ENCODE data around the gene PARD3. TPM values are rescaled to one million over a fixed set of nuclear protein-coding genes. Genes with fewer than 3 reads are reported as not detected.

The PARD3 gene
- total RNA-seq, 2 experiments from 2014 or later, result 0.29 to 0.94 TPM

DNA sequence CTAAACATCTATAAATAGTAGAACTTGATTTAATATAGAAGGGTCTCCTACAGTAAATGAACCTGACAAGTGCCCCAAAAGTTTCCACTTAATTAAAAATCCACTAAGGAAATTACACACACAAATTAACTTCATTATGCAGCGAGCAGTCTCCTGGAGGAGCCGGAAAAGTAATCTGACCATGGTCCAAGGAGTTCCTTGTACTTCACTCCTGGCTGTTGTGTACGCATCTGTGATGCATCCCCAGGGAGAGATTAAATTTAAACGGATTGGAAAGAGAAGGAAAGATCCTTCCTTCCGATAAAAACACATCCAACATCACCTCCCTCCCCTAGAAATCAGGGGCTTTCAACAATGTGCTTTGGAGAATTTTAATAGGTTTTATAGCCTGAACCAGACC, 85.5 kb downstream of the PARD3 start:
- Mint-ChIP-seq H3K4me1 (no peaks in the 10 kb centered on the region), H3K9me3 (ENCODE audit: low read depth) (no peaks in the 10 kb centered on the region), H3K36me3 (no peaks in the 10 kb centered on the region), H3K27me3 (no peaks in the 10 kb centered on the region), H3K27ac (no peak overlapping the region), H3K4me3 (no peak overlapping the region)
- DNase-seq (no peak), ATAC-seq (no peak)
- CTCF ChIA-PET, result no interaction called here

DNA sequence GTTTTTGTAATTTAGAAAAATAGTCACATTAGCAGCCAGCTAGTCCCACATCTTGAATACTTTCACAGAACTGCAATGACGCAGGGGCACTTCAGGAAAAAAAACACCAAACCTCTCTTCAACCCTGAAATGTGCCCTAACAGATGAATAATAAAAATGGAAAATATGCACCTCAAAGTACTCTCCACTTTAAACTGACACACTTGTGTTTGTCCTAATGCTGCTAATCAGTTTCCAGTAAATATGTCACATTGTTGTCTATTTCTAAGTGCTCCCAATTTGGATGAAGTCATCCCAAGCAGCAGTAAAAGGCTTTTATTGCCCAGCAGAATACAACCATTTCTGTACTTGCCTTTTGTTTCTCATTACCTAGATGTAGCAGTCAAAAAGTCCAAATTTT, 86.7 kb downstream of the PARD3 start:
- Mint-ChIP-seq H3K4me3 (no peak overlapping the region), H3K27me3 (no peaks in the 10 kb centered on the region), H3K4me1 (no peaks in the 10 kb centered on the region), H3K36me3 (no peaks in the 10 kb centered on the region), H3K9me3 (ENCODE audit: low read depth) (no peaks in the 10 kb centered on the region), H3K27ac (no peak overlapping the region)
- CTCF ChIA-PET, result no interaction called here
- DNase-seq, result no peak
- ATAC-seq, result no peak

DNA sequence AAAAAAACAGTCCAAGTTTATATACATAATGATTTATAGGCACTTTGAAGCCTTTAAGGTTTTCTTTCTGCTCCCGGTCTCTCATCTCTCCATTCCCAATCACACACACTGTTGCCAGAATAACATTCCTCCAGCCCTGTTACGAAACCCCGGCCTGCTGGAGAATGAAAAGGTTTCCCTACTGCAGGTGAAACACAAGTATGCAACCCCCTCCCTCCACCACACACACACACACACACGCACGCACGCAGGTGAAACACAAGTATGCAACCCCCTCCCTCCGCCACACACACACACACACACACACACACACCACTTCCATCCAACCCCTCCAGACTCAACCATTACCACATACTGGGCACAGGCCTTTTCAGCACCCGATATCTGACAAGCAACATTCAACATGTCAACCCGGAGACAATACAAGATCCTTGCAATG, 87.5 kb downstream of the PARD3 start:
- Mint-ChIP-seq H3K9me3 (ENCODE audit: low read depth) (no peaks in the 10 kb centered on the region), H3K27ac (no peak overlapping the region), H3K36me3 (no peaks in the 10 kb centered on the region), H3K4me1 (no peaks in the 10 kb centered on the region), H3K4me3 (no peak overlapping the region), H3K27me3 (no peaks in the 10 kb centered on the region)
- CTCF ChIA-PET, result no interaction called here
- ATAC-seq (no peak), DNase-seq (no peak)

DNA sequence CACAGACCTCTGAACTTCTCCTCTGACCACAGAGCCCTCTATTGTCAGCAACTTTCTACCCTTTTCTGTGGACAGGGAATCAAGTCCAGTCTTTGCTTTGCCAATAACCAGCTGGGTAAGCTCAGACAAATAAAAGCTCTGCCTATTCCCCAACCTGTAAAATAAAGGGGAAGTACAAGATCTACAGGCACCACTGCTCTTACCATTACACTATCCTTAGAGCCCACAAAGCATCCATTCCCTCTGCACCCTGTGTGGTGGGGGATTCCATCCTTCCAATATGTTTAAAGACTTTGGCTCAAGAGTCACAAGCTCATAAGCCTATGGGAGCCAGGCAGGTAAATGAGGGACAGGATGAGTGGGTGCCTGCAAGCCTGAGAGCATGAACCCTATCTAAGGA, 88.2 kb downstream of the PARD3 start:
- Mint-ChIP-seq H3K4me1 (no peaks in the 10 kb centered on the region), H3K9me3 (ENCODE audit: low read depth) (no peaks in the 10 kb centered on the region), H3K36me3 (no peaks in the 10 kb centered on the region), H3K4me3 (no peak overlapping the region), H3K27me3 (no peaks in the 10 kb centered on the region), H3K27ac (no peak overlapping the region)
- DNase-seq (no peak), ATAC-seq (no peak)
- CTCF ChIA-PET, result no interaction called here

DNA sequence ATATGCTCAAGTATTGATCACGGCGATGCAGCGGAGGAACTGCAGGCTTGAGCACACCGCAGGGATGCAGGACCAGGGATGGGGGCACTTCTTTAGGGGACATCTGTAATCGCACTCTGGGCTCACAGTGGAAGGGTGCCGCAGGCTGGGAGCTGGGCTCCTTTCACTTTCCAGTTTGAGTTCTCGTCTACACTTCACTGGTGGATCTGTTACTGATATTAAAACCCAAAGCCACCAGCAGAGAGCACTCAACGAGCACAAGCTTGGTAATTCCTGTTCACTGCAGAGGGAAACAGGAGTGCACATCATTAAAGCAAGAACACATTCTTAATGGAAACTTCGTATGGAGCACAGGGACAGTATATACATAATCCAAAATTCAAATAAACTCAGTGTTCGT, 91.3 kb downstream of the PARD3 start:
- no peak for DNase-seq
- Mint-ChIP-seq H3K36me3 (no peaks in the 10 kb centered on the region), H3K27me3 (no peaks in the 10 kb centered on the region), H3K9me3 (ENCODE audit: low read depth) (no peaks in the 10 kb centered on the region), H3K27ac (no peak overlapping the region), H3K4me3 (no peak overlapping the region), H3K4me1 (no peaks in the 10 kb centered on the region)
- CTCF ChIA-PET, result no interaction called here
- ATAC-seq, result no peak

DNA sequence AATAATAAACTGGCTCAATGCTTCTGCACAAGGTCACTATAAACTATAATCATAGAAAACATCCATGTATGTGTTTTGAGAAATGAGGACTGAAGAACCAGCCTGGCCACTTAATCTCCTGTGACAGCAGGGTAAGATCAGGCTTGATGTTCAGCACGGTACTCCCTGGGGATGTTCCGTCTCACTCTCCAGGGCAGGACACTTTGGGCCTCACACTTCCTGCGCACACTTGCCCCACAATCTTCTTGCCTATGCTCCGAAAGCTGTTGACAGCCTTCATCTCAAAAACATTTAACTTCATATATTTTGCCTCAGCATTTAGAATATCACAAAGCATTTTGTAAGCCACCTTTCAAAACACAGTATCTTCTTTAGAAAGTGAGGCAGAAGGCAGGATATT, 92.7 kb downstream of the PARD3 start:
- Mint-ChIP-seq H3K9me3 (ENCODE audit: low read depth) (no peaks in the 10 kb centered on the region), H3K4me1 (no peaks in the 10 kb centered on the region), H3K4me3 (no peak overlapping the region), H3K36me3 (no peaks in the 10 kb centered on the region), H3K27me3 (no peaks in the 10 kb centered on the region), H3K27ac (no peak overlapping the region)
- no peak for ATAC-seq
- no peak for DNase-seq
- CTCF ChIA-PET, result no interaction called here

DNA sequence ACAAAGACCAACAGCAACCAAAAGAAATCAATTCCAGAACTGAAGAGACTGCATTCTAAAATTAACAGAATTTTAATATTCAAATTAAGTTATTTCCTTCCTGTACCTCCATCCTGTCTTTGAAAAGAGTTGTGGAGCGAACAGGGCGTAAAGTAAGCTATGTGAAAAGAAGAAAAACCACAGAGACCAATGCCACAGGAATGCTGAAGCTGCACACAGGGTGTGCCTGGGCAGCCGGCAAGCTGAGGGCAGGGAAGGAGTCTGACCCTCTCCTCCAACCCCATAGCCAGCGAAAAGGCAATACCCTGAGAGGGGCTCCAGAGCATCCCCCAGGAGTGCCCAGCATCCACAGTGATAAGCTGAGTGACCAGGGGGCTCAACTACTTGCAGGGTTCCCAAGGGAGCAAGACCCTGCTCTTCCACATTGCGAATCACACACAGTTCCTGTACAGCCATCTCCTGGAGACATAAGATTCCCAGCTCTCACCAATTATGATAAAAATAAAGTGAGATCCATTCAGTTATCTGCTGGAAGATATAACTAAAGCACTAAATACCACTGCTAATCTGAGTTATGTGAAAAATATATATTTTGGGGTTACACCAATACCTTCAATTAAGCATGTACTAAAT, 93.8 kb downstream of the PARD3 start:
- no peaks in the 10 kb centered on the region for H3K36me3 Mint-ChIP-seq
- no peak overlapping the region for H3K4me3 Mint-ChIP-seq
- H3K4me1 Mint-ChIP-seq, result peaks cover 6% of the 10 kb centered on the region
- ATAC-seq (no peak), DNase-seq (no peak)
- no peaks in the 10 kb centered on the region for H3K9me3 Mint-ChIP-seq (ENCODE audit: low read depth)
- H3K27ac Mint-ChIP-seq, result no peak overlapping the region
- CTCF ChIA-PET, result no interaction called here
- H3K27me3 Mint-ChIP-seq, result no peaks in the 10 kb centered on the region

DNA sequence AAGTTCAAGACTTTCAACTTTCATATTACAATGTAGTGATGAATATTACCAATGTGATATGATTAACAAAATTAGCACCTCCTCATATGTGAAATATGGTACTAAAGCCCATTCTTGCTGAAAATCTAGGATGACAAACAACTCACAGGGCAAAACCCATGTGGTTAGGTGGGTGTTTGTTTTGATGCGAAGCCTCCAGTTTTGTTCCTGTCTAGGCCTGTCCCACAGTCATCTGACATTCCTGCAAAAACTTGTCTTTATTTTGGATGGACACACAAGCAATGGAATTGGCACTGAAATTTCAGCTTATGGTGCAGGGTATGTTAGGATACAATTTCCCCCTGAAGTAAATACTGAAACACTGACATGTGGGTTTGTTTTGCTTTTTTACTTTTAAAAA, 95.3 kb downstream of the PARD3 start:
- H3K4me1 Mint-ChIP-seq, result peaks cover 6% of the 10 kb centered on the region
- H3K27ac Mint-ChIP-seq, result no peak overlapping the region
- ATAC-seq (no peak), DNase-seq (no peak)
- no peaks in the 10 kb centered on the region for H3K9me3 Mint-ChIP-seq (ENCODE audit: low read depth)
- CTCF ChIA-PET, result no interaction called here
- no peaks in the 10 kb centered on the region for H3K36me3 Mint-ChIP-seq
- no peak overlapping the region for H3K4me3 Mint-ChIP-seq
- no peaks in the 10 kb centered on the region for H3K27me3 Mint-ChIP-seq

DNA sequence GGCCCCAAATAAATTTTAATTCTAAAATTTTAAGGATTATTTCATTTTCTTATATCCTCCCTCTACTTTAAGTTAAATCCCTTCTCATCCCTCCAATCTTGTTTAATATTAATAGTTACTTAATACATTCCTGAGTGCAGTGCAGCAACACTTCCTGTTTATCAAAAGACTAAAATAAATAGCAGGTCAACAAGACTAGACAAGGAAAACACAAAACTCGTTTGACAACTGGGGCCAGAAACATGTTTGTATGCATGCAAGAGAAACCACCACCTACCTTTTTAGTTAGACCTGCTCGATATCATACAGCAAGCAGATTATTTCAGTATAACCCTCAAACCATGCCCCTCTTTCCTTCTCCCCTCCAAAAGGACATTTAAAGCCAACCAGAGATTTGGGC, 95.8 kb downstream of the PARD3 start:
- DNase-seq (no peak), ATAC-seq (no peak)
- H3K4me3 Mint-ChIP-seq, result no peak overlapping the region
- H3K9me3 Mint-ChIP-seq (ENCODE audit: low read depth), result no peaks in the 10 kb centered on the region
- no peaks in the 10 kb centered on the region for H3K36me3 Mint-ChIP-seq
- CTCF ChIA-PET, result no interaction called here
- no peaks in the 10 kb centered on the region for H3K27me3 Mint-ChIP-seq
- no peak overlapping the region for H3K27ac Mint-ChIP-seq
- peaks cover 6% of the 10 kb centered on the region for H3K4me1 Mint-ChIP-seq

DNA sequence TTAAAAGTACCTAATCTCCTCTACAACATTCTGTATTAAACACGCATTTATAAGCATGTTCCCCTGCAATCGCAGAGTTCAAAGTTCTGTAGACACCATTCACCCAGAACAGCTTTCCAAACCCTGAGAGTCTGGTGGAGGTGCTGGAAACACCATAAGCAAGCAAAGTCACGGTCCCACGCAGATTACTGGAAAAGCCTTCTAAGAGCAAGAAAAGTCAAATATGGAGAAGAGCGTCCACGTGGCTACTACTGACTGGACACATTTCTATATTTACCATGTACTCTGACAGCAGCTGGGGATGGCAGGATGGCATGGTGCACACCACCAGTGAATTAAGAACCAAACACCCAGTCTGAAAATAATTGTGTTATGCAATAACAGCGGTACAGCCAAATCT, 97.7 kb downstream of the PARD3 start:
- CTCF ChIA-PET, result no interaction called here

DNA sequence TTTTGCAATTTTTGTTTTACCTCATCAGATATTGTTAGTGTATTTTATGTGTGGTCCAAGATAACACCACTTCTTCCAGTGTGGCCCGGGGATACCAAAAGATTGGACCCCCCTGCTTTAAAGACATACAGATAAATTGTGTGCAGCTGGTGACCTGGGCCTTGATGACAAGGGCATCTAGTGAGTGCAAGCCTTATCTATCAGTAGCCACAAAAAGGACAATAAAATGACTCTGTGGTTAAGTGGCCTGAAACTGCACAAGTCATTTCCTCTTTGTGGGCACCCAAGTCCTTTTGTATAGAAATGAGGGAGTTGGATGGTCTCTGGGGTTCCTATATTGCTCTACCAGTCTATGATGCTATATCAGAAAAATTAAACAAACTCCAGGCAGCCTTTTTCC, 98.1 kb downstream of the PARD3 start:
- H3K27me3 Mint-ChIP-seq, result no peaks in the 10 kb centered on the region
- no peak for DNase-seq
- CTCF ChIA-PET, result interaction anchor here (1.1 kb wide), 1 partner anchor 14 kb away, joined by 3 read pairs; no protein-coding TSS in a partner anchor
- no peak overlapping the region for H3K27ac Mint-ChIP-seq
- H3K4me1 Mint-ChIP-seq, result peaks cover 6% of the 10 kb centered on the region
- no peak overlapping the region for H3K4me3 Mint-ChIP-seq
- no peak for ATAC-seq
- no peaks in the 10 kb centered on the region for H3K36me3 Mint-ChIP-seq
- no peaks in the 10 kb centered on the region for H3K9me3 Mint-ChIP-seq (ENCODE audit: low read depth)

More for the DNA sequence above, 97.7 kb downstream of the PARD3 start:
- Mint-ChIP-seq H3K27me3 (no peaks in the 10 kb centered on the region), H3K27ac (no peak overlapping the region), H3K4me3 (no peak overlapping the region), H3K36me3 (no peaks in the 10 kb centered on the region), H3K4me1 (peaks cover 6% of the 10 kb centered on the region), H3K9me3 (ENCODE audit: low read depth) (no peaks in the 10 kb centered on the region)
- no peak for ATAC-seq
- no peak for DNase-seq

DNA sequence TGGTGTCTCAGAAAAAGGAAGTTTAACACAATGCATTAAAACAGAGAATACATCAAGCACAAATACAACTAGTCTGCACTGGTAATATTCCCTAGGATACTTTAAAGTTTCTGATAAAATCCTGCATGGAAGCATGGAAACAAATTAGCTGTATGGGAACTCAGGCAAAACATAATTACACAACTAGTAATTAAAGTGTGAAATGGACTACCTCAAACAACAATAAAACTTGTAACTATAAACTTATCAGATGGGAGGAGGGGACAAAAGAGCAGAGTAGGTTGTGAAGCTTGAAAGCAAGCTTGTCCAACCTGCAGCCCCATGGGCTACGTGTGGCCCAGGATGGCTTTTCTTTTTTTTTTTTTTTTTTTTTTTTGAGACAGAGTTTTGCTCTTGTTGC, 98.9 kb downstream of the PARD3 start:
- Mint-ChIP-seq H3K4me1 (peaks cover 6% of the 10 kb centered on the region), H3K27ac (no peak overlapping the region), H3K9me3 (ENCODE audit: low read depth) (no peaks in the 10 kb centered on the region), H3K27me3 (no peaks in the 10 kb centered on the region), H3K4me3 (no peak overlapping the region), H3K36me3 (no peaks in the 10 kb centered on the region)
- CTCF ChIA-PET, result interaction anchor here (1.1 kb wide), 1 partner anchor 15 kb away, joined by 3 read pairs; no protein-coding TSS in a partner anchor
- DNase-seq (no peak), ATAC-seq (no peak)

DNA sequence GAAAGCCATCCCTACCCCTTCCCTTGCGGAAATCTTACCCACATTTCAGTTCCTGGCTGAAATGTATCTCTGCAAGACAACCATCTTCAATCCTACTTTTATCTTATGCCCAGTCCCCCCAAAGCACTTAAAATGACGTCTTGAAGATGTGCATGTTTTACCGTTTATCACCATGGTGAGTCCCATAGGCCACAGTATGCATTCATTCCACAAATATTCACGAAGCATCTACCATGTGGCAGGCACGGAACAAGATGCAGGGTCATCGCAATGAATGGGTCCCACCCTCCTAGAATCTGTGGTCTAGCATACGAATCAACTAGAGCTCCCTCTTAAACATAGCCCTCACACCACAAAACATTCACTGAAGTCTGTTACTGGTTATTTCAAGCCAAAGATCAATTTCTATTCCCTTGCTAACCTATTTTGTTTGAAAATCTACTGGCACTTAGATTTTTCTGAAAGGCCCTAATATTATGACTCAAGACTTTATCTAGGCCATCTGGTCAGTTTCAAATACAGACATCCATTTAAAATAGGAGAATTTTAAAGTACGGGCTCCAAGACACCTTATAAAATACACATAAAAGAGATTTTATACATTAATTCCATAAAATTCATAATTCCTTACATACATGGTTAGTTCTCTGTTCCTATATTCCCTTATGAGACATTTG, 99.4 kb downstream of the PARD3 start:
- no peak overlapping the region for H3K4me3 Mint-ChIP-seq
- H3K36me3 Mint-ChIP-seq, result no peaks in the 10 kb centered on the region
- peaks cover 6% of the 10 kb centered on the region for H3K4me1 Mint-ChIP-seq
- no peaks in the 10 kb centered on the region for H3K27me3 Mint-ChIP-seq
- no peaks in the 10 kb centered on the region for H3K9me3 Mint-ChIP-seq (ENCODE audit: low read depth)
- CTCF ChIA-PET, result no interaction called here
- no peak overlapping the region for H3K27ac Mint-ChIP-seq
- ATAC-seq (no peak), DNase-seq (no peak)

DNA sequence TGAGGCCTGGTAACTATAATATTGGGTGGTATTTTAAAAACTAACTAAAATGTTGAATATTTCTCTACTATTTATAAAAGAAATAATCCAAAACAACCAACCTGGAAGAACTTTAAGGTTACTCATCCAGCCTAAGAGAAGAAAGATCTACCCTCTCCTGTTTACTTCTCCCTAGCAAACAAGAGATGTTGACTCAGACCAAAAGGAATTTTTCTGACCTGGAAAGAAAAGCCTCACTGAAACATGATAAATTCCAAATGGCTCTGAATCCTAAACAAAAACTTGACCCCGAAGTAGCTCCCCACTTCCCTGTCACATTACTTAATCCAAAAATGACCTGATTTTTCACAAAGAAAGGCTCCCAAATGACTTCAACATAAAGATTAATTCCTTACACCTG, 101.2 kb downstream of the PARD3 start:
- ATAC-seq (no peak), DNase-seq (no peak)
- no peaks in the 10 kb centered on the region for H3K36me3 Mint-ChIP-seq
- H3K4me3 Mint-ChIP-seq, result no peak overlapping the region
- H3K27ac Mint-ChIP-seq, result no peak overlapping the region
- CTCF ChIA-PET, result no interaction called here
- peaks cover 6% of the 10 kb centered on the region for H3K4me1 Mint-ChIP-seq
- H3K27me3 Mint-ChIP-seq, result no peaks in the 10 kb centered on the region
- H3K9me3 Mint-ChIP-seq (ENCODE audit: low read depth), result no peaks in the 10 kb centered on the region

Measured in activated CD8-positive, alpha-beta memory T cell treated with anti-CD3 and anti-CD28 coated beads, Interleukin-2, amount 10 ng/mL, durations not matched to agents 7 days and 5 days (primary cell).